ENCODE measurements around the gene LUZP2. TPM values are rescaled to one million over a fixed set of nuclear protein-coding genes. Genes with fewer than 3 reads are reported as not detected.

The LUZP2 gene
- total and polyA plus RNA-seq, 2 of the 8 experiments (the other 6 are each of a cell fraction or from before 2014, with no cell fraction given), result 0.79 to 1.5 TPM

DNA sequence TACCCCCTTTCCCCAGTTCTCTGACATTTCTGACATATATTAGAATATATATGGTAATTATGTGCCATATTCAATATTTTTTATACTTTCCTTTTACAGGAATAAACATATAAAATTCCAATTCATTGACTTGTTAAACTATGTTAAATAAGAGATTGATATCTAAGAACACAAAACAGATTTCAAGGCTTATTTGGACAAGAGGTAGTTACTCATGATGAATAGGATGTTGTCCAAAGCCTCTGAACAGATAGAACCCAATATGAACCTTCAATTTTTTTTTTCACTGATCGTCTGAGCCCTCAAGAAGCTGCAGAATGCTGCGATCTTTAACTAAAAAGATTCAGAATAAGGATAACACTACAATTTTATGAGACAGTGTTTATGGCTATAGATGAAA is 340.3 kb downstream of the LUZP2 start:
- Histone ChIP-seq H2AK5ac (ENCODE audit: low read depth, low read length) (no peak overlapping the region), H3K36me3 (ENCODE audit: control insufficient read depth in 2 of 4, insufficient read depth in 4 of 4, low read length in 3 of 4) (no peaks in the 10 kb centered on the region), H3K9ac (replicated peaks in 1 of 4; ENCODE audit: extremely low read depth in 1 of 4, low read depth in 3 of 4, low read length in 3 of 4) (no peak overlapping the region), H4K5ac (ENCODE audit: insufficient read length, low read depth, low read length) (no peak overlapping the region), H3K9me3 (ENCODE audit: insufficient read depth in 2 of 2, low read depth in 1 of 2, low read length in 1 of 2) (no peaks in the 10 kb centered on the region), H3K4ac (replicated peaks; ENCODE audit: insufficient read length, low read depth, low read length) (no peak overlapping the region), H4K8ac (ENCODE audit: extremely low read depth, insufficient read depth, low read length) (no peak overlapping the region), H3K79me1 (ENCODE audit: low read depth, low read length) (no peaks in the 10 kb centered on the region), H2BK120ac (replicated peaks; ENCODE audit: low read depth, low read length) (no peak overlapping the region), H3K18ac (ENCODE audit: extremely low read depth, low read length) (no peak overlapping the region), H3K23me2 (ENCODE audit: low read depth, low read length) (no peaks in the 10 kb centered on the region), H2AFZ (ENCODE audit: low read length) (no peak overlapping the region), H4K91ac (replicated peaks; ENCODE audit: insufficient read length, low read length) (no peak overlapping the region), H2BK15ac (ENCODE audit: low read length) (no peak overlapping the region), H2BK12ac (ENCODE audit: low read depth, low read length) (no peak overlapping the region), H3K23ac (ENCODE audit: insufficient read length) (no peak overlapping the region), H3K79me2 (ENCODE audit: control insufficient read depth in 1 of 2, insufficient read depth in 2 of 2, low read length in 2 of 2) (no peaks in the 10 kb centered on the region), H3K4me3 (ENCODE audit: extremely low read depth in 1 of 4, insufficient read depth in 2 of 4, low read depth in 3 of 4, low read length in 4 of 4) (no peak overlapping the region), H2BK20ac (ENCODE audit: low read length) (no peak overlapping the region), H3K27ac (ENCODE audit: low read depth, low read length) (no peak overlapping the region), H3K27me3 (replicated peaks in 1 of 4; ENCODE audit: control insufficient read depth in 3 of 4, extremely low read depth in 1 of 4, insufficient read depth in 3 of 4, low read length in 3 of 4) (no peaks in the 10 kb centered on the region), H3K14ac (ENCODE audit: insufficient read length) (no peak overlapping the region), H3K56ac (replicated peaks; ENCODE audit: insufficient read length, low read depth, low read length) (no peak overlapping the region), H4K20me1 (replicated peaks in 1 of 2; ENCODE audit: control insufficient read depth in 1 of 2, insufficient read depth in 2 of 2, low read length in 2 of 2) (no peaks in the 10 kb centered on the region), H2BK5ac (ENCODE audit: low read depth, low read length) (no peak overlapping the region), H3K4me2 (ENCODE audit: insufficient read depth in 1 of 2, low read depth in 2 of 2, low read length in 2 of 2) (no peak overlapping the region), H3K4me1 (replicated peaks in 1 of 4; ENCODE audit: control insufficient read depth in 3 of 4, insufficient read depth in 4 of 4, low read length in 3 of 4) (no peaks in the 10 kb centered on the region)
- TF ChIP-seq RXRA (IDR thresholded peaks at IDR 0.05; ENCODE audit: insufficient read depth, low read depth, low read length), result no peak
- no peak for TF ChIP-seq CHD1 (IDR thresholded peaks at IDR 0.05; ENCODE audit: low read depth, low read length)
- FAIRE-seq (no peak), DNase-seq (ENCODE audit: low read depth in 1 of 2, low spot score in 2 of 2) (no peak)
- 86% methylated on average over 2 of the region's 2 CpGs; no CpG with 5 or more reads in 1 of the 2 experiments for WGBS, 2 experiments (ENCODE audit: extremely low coverage in 1 of 2, insufficient coverage in 1 of 2, insufficient read length in 1 of 2, insufficient replicate concordance in 2 of 2, low coverage in 1 of 2, low lambda C conversion rate in 2 of 2, missing lambda C conversion rate in 1 of 2)
- ChIA-PET CTCF (ENCODE audit: partially characterized antibody) (no interaction called here), POLR2A (ENCODE audit: partially characterized antibody) (no interaction called here)

Measured in H1 (cell line).